Measurements from ENCODE around the gene POLR3A.

POLR3A gene

DNA sequence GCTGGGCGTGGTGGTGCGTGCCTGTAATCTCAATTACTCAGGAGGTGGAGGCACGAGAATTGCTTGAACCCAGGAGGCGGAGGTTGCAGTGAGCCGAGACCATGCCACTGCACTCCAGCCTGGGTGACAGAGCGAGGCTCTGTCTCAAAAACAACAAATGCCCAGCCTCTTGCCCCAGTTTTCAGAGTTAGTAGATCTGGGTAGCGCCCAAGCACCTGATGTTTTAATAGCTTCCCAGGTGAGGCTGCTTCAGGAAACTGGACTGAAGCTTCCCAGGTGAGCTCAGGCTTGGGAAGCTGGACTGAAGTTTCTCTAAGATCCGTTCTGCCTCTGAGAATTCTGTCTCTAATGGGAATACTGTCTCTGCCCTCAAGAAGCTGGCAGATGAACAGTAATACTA is 16.5 kb upstream of the POLR3A start:
- no peak overlapping the region for H3K4me3 ChIP-seq (ENCODE audit: low read depth, low read length)
- TF ChIP-seq, protein P1, sequence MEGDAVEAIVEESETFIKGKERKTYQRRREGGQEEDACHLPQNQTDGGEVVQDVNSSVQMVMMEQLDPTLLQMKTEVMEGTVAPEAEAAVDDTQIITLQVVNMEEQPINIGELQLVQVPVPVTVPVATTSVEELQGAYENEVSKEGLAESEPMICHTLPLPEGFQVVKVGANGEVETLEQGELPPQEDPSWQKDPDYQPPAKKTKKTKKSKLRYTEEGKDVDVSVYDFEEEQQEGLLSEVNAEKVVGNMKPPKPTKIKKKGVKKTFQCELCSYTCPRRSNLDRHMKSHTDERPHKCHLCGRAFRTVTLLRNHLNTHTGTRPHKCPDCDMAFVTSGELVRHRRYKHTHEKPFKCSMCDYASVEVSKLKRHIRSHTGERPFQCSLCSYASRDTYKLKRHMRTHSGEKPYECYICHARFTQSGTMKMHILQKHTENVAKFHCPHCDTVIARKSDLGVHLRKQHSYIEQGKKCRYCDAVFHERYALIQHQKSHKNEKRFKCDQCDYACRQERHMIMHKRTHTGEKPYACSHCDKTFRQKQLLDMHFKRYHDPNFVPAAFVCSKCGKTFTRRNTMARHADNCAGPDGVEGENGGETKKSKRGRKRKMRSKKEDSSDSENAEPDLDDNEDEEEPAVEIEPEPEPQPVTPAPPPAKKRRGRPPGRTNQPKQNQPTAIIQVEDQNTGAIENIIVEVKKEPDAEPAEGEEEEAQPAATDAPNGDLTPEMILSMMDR (IDR thresholded peaks at IDR 0.05; ENCODE audit: low read depth, low read length), result no peak

DNA sequence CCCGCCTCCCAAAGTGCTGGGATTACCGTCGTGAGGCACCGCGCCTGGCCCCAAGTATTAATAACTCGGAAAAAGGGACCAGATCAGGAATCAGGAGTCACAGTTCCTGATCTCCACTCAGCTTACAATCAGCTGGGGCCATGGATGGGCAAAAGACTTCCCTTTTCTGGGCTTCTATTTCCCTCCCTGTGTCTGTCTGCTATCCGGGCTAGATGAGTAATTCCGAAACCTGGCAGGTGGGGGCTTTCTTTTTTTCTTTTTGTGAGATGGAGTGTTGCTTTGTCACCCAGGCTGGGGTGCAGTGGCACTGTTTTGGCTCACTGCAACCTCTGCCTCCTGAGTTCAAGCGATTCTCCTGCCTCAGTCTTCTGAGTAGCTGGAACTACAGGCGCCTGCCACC is 15.9 kb upstream of the POLR3A start:
- H3K4me3 ChIP-seq (ENCODE audit: low read depth, low read length), result no peak overlapping the region
- TF ChIP-seq, protein P1 (IDR thresholded peaks at IDR 0.05; ENCODE audit: low read depth, low read length), result no peak

DNA sequence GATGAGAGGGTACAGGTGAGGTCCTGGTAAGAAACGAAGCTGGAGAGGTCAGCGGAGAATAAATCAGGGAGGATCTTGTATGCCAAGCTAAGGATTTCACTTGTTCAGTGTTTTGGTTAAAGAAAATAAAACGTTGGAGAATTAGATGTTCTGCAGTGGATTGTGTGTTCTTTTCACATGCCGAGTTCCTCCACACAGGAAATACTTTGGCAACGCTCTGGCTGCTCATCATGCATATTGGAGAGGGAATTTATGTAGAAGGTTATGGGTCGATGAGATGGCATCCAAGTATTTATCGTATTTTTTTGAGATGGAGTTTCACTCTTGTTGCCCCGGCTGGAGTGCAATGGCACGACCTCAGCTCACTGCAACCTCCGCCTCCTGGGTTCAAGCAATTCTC is 15.4 kb upstream of the POLR3A start:
- no peak overlapping the region for H3K4me3 ChIP-seq (ENCODE audit: low read depth, low read length)
- TF ChIP-seq, protein P1 (IDR thresholded peaks at IDR 0.05; ENCODE audit: low read depth, low read length), result no peak

DNA sequence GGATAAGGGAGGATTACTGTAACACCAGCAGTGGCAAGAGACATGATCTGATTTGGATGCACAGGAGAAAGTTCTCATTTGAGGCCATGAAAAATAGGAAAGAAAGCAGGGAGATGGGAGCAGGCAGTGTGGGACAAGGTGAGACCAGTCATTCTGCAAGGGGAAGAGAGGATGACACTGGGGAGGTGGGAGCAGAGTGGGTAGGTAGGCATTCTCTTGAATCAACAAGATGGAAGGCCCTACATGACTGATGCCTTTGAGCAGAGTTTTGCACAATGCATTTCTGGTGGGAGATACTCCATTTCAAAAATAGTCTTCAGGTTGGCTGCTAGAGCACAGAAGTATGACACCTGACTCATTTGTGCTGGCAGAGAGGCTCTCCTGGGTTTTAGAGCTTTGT is 14.9 kb upstream of the POLR3A start:
- H3K4me3 ChIP-seq (ENCODE audit: low read depth, low read length), result no peak overlapping the region
- TF ChIP-seq, protein P1 (IDR thresholded peaks at IDR 0.05; ENCODE audit: low read depth, low read length), result no peak

DNA sequence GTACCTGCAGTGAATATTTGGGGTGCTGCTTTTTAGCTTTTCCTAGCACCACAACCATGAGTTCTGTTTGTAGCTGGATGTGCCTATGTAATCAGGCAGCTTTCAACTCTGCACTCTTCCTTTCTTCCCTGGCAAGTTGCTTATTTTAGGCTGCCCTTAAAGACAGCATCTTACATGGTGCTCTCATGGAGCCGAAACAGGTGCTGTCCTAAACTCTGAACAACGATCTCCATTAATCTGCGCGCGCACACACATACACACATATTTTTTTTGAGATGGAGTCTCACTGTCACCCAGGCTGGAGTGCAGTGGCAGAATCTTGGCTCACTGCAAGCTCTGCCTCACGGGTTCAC is 13.4 kb upstream of the POLR3A start:
- TF ChIP-seq, protein P1 (IDR thresholded peaks at IDR 0.05; ENCODE audit: low read depth, low read length), result no peak
- H3K4me3 ChIP-seq (ENCODE audit: low read depth, low read length), result no peak overlapping the region

DNA sequence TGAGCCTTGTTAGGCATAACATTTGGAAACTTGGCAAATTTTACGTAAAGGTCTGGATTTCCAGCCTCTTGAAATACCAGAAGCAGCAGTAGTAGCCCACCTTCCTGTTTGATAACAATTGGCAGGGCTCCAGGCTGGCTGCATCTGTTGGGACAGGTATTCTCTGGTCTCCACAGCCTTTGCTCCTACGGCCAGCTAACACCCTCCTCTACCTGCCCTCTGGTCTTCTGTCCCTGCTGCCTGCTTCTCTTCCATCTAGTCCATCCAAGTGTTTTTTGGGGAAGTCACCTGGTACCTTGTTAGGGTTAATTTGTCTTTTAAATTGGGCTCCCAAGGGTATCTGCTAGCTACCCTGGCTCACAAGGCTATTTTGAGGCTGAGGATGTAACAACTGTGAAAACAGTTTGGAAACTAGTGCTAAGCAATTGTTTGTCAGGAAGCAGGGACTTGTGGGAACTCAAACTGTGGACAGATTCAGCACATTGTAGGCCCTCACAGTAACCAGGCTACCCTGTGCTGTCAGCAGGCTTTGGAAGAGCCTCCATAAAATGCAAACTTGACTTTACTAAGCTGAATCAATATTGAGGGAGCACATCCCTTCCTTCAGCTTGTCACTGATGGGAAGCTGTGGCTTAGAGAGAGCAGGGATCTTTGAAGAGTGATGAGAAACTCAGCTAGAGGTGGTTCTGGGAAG is 12.9 kb upstream of the POLR3A start:
- TF ChIP-seq, protein P1 (IDR thresholded peaks at IDR 0.05; ENCODE audit: low read depth, low read length), result no peak
- no peak overlapping the region for H3K4me3 ChIP-seq (ENCODE audit: low read depth, low read length)

DNA sequence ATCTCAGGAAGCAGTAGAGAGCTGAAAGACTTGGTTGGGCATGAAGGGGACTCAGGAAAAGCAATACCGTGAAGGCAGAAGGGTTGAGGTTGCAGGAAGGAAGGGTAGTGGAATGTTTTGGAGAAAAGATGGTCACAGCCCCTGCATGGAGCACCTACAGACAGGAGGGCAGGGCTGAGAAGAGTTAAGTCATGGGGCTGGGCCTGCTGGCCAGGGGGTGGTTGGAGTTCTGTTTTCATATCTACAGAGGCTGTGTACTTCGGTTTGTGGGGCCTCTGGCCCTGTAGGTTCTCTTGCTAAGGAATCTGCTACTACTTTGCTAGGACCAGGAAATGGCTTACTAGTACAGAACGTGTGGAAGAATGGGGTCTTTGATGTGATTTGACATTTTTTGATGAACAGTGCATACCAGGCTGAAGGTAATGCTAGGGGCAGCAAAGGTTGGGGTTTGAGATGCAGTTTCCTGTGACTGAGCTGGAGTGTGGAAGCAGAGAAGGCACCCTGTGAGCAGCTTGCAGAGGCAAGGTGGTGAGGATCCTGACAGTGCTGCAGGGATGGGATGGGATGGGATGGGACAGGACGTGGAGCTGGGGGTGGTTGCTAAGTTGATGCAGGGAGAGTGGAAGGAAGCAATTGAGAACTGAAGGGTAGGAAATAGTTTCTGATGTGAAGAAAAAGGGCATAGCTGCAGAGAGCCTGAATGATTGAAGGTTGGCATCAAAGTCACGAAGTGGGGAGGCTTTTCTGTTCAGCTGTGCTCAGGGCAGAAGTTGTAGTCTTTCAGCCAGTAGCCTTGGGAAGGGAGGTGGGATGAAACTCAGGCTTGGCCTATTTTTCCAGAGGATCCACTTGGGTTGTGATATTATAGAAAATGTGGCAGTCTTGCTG is 12.1 kb upstream of the POLR3A start:
- TF ChIP-seq, protein P1 (IDR thresholded peaks at IDR 0.05; ENCODE audit: low read depth, low read length), result no peak
- H3K4me3 ChIP-seq (ENCODE audit: low read depth, low read length), result no peak overlapping the region

Measured in WI38 (cell line).